Ishikawa (cell line): ENCODE results near the gene OR4K15.

Experiments
- EP300 ChIP-seq: IDR thresholded peaks from 2 replicates; pipeline ENCODE4 v1.6.1; 2012; ENCODE audit warnings: borderline replicate concordance
- FOXM1 ChIP-seq: IDR thresholded peaks from 2 replicates; pipeline ENCODE4 v1.6.1; 2012; ENCODE audit warnings: low read depth, borderline replicate concordance
- TAF1 ChIP-seq: IDR thresholded peaks from 2 replicates; pipeline ENCODE4 v1.6.1; 2012; ENCODE audit warnings: low read depth, mild to moderate bottlenecking
- USF1 ChIP-seq: IDR thresholded peaks from 2 replicates; pipeline ENCODE4 v1.6.1; 2012
- YY1 ChIP-seq: IDR thresholded peaks from 2 replicates; pipeline ENCODE4 v1.6.1; 2012; ENCODE audit warnings: low read depth

- TF ChIP-seq EP300 = no peak
- no peak for TF ChIP-seq USF1
- TF ChIP-seq TAF1 = no peak
- no peak for TF ChIP-seq YY1
- TF ChIP-seq FOXM1 = no peak
Measured at GRCh38 chr14:20019257-20019865, 44.0 kb downstream of the OR4K15 start, which contains the start of gene OR4K14.
